Measurements from ENCODE around the gene SNX5. TPM values are rescaled to one million over a fixed set of nuclear protein-coding genes. Genes with fewer than 3 reads are reported as not detected.

Gene SNX5
- total RNA-seq, 1 donor from 2014 or later, result 46.3 TPM

DNA sequence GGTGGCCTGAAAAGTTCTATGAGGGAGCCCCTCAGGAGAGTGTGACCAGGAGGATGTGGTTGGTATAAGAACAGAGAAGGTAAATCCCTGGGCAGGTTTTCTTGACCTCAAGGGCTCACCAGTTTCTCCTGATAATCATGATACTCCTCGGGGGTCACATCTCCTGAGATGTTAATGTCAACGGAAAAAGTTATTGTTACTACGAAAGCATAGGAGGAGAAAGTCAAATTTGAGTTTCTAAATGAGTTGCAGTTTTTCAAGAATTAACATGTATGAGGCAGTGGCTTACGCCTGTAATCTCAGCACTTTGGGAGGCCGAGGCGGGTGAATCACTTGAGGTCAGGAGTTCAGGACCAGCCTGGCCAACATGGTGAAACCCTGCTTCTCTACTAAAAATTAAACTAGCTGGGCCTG lies 23.6 kb upstream of the SNX5 start:
- no peak overlapping the region for H3K27ac ChIP-seq (replicated peaks)
- TF ChIP-seq, protein P1, sequence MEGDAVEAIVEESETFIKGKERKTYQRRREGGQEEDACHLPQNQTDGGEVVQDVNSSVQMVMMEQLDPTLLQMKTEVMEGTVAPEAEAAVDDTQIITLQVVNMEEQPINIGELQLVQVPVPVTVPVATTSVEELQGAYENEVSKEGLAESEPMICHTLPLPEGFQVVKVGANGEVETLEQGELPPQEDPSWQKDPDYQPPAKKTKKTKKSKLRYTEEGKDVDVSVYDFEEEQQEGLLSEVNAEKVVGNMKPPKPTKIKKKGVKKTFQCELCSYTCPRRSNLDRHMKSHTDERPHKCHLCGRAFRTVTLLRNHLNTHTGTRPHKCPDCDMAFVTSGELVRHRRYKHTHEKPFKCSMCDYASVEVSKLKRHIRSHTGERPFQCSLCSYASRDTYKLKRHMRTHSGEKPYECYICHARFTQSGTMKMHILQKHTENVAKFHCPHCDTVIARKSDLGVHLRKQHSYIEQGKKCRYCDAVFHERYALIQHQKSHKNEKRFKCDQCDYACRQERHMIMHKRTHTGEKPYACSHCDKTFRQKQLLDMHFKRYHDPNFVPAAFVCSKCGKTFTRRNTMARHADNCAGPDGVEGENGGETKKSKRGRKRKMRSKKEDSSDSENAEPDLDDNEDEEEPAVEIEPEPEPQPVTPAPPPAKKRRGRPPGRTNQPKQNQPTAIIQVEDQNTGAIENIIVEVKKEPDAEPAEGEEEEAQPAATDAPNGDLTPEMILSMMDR (IDR thresholded peaks at IDR 0.05; ENCODE audit: borderline replicate concordance), result no peak
- no peaks in the 10 kb centered on the region for H3K27me3 ChIP-seq (ENCODE audit: low read depth)
- DNase-seq, result no peak
- no peaks in the 10 kb centered on the region for H3K9me3 ChIP-seq (replicated peaks)
- intact Hi-C loops (cut with micrococcal nuclease), result loop anchor here (10.0 kb wide), 1 partner anchor 487 kb away; no protein-coding TSS in a partner anchor
- H3K4me3 ChIP-seq, result no peak overlapping the region
- peaks cover 31% of the 10 kb centered on the region for H3K36me3 ChIP-seq
- peaks cover 4% of the 10 kb centered on the region for H3K4me1 ChIP-seq

DNA sequence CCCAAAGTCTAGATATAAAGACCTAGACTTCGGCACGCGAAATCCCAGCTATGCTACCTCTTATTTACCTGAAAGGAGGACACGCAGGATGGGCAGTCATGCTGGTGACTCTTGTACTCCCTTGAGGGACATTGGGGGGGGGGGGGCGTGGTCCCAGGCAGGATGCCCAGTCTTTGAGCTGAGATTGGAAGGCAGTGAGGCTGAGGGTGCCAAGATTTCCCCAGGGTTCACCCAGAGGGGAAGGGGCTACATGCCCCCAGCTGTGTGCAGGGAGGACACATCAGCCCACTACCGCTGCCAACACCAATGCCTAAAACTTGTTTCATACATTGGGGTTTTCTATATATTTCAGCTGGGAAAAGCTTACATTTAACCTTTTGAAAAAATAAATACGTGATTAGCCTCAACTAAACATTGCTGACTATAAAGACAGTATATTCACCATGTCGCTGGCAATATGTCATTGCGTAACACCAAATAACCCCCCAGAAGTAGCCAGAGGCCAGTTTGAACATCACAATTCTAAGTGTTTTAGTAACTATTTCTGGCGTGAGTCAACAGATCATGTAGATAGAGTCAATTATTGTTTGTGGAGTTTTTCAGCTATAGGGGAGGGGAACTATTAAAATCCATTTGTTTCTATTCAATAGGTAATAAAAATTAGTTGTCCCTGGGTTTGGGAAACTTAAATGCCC lies 21.8 kb upstream of the SNX5 start:
- peaks cover 42% of the 10 kb centered on the region for H3K36me3 ChIP-seq
- no peaks in the 10 kb centered on the region for H3K27me3 ChIP-seq (ENCODE audit: low read depth)
- no peaks in the 10 kb centered on the region for H3K9me3 ChIP-seq (replicated peaks)
- intact Hi-C loops (cut with micrococcal nuclease), result loop anchor here (10.0 kb wide), 1 partner anchor 486 kb away; no protein-coding TSS in a partner anchor
- no peak for DNase-seq
- TF ChIP-seq, protein P1 (IDR thresholded peaks at IDR 0.05; ENCODE audit: borderline replicate concordance), result no peak
- H3K4me3 ChIP-seq, result no peak overlapping the region
- no peaks in the 10 kb centered on the region for H3K4me1 ChIP-seq
- no peak overlapping the region for H3K27ac ChIP-seq (replicated peaks)

DNA sequence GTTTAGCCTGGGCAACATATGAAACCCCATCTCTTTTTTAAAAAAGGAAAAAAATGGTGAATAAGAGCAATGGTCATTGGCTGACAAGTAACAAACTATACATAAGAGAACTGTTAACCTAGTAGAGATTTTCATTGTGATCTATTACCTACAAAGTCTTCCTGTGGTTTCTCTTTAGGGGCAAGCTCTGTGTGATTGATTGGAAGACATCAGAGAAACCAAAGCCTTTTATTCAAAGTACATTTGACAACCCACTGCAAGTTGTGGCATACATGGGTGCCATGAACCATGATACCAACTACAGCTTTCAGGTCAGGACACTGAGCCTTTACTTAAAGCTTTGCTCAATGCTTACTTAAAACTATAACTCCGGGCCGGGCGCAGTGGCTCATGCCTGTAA lies 19.4 kb upstream of the SNX5 start:
- intact Hi-C loops (cut with micrococcal nuclease), result no loop called here
- Histone ChIP-seq H3K27me3 (ENCODE audit: low read depth) (no peaks in the 10 kb centered on the region), H3K27ac (replicated peaks) (no peak overlapping the region), H3K4me3 (no peak overlapping the region), H3K4me1 (no peaks in the 10 kb centered on the region), H3K36me3 (peaks cover 48% of the 10 kb centered on the region), H3K9me3 (replicated peaks) (no peaks in the 10 kb centered on the region)
- DNase-seq, result no peak
- TF ChIP-seq, protein P1 (IDR thresholded peaks at IDR 0.05; ENCODE audit: borderline replicate concordance), result no peak

DNA sequence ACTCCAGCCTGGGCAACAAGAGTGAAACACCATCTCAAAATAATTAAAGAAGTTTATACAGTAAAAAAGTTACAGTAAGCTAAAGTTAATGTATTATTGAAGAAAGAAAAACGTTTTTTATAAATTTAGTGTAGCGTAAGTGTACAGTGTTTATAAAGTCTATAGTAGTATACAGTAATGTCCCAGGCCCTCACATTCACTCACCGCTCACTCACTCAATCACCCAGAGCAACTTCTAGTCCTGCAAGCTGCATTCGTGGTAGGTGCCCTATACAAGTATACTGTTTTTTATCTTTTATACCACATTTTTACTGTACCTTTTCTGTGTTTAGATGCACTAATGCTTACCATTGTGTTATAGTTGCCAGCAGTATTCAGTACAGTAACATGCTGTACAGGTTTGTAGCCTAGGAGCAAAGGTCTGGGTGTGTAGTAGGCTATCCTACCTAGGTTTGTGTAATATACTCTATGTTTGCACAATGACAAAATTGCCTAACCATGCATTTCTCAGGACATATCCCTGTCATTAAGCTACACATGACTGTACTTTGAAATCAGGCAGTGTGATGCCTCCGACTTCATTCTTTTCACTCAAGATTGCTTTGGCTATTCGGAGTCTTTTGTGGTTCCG lies 16.9 kb upstream of the SNX5 start:
- Histone ChIP-seq H3K27me3 (ENCODE audit: low read depth) (no peaks in the 10 kb centered on the region), H3K27ac (replicated peaks) (no peak overlapping the region), H3K9me3 (replicated peaks) (no peaks in the 10 kb centered on the region), H3K36me3 (peaks cover 45% of the 10 kb centered on the region), H3K4me3 (no peak overlapping the region), H3K4me1 (no peaks in the 10 kb centered on the region)
- no peak for DNase-seq
- intact Hi-C loops (cut with micrococcal nuclease), result no loop called here
- TF ChIP-seq, protein P1 (IDR thresholded peaks at IDR 0.05; ENCODE audit: borderline replicate concordance), result no peak

DNA sequence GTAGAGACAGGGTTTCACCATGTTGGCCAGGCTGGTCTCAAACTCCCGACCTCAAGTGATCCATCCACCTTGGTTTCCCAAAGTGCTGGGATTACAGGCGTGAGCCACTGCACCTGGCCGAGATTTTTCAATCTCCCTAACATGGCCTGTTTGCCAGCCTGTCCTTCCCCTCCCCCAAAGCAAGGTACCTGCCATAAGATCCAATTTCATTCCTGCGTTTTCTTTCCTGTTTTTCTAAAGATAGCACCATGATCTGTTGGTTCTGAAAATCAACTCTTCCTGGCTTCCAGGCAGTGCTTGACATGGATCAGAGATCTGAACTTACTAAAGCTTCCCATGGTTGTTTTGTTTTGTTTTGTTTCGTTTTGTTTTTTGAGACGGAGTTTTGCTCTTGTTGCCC lies 7.7 kb upstream of the SNX5 start:
- TF ChIP-seq, protein P1 (IDR thresholded peaks at IDR 0.05; ENCODE audit: borderline replicate concordance), result no peak
- no peak overlapping the region for H3K4me3 ChIP-seq
- DNase-seq, result no peak
- peaks cover 31% of the 10 kb centered on the region for H3K36me3 ChIP-seq
- no peaks in the 10 kb centered on the region for H3K9me3 ChIP-seq (replicated peaks)
- intact Hi-C loops (cut with micrococcal nuclease), result no loop called here
- peaks cover 30% of the 10 kb centered on the region for H3K4me1 ChIP-seq
- no peak overlapping the region for H3K27ac ChIP-seq (replicated peaks)
- no peaks in the 10 kb centered on the region for H3K27me3 ChIP-seq (ENCODE audit: low read depth)
